ENCODE data around the gene MYH7B.

The MYH7B gene

DNA sequence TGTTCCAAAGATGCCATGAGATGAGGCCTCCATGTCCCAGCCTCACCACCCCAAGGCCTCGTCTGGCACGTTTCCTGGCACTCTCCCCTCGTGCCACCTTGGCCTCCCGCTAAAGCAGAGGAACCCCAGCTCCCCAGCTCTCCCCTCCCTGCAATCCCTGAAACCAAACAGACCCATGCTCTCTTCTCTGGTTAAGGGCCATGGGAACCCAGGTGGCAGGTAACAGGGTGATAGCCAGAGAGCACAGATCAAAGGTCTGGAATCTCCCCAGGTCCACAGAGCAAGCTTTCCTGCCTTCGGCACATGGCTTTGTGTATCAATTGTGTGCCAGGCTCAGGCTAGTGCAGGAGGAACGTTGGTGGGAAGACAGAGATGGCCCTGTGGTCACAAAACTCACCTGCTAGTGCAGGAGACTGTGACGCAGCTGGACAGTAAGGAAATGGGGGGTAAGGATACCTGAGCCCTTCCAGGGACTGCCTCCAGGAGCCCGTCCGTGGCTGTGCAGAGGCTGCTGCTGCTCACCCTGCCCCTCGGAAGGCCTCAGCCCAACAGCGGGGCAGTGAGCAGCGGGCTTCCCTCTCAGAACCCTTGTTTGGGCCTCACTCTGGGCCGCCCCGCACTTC, 39.0 kb downstream of the MYH7B start:
- DNase-seq: no peak

DNA sequence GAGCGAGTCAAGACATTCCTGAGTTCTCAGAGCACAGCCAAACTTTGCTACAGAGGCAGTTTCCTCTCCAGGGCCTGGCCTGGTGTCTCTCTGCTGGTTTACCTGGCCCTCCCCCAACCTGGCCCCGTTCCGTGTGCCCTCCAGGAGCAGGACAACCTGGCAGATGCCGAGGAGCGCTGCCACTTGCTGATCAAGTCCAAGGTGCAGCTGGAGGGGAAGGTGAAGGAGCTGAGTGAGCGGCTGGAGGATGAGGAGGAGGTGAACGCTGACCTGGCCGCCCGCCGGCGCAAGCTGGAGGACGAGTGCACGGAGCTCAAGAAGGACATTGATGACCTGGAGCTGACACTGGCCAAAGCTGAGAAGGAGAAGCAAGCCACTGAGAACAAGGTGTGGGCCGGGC, 39.5 kb downstream of the MYH7B start:
- no peak for DNase-seq

DNA sequence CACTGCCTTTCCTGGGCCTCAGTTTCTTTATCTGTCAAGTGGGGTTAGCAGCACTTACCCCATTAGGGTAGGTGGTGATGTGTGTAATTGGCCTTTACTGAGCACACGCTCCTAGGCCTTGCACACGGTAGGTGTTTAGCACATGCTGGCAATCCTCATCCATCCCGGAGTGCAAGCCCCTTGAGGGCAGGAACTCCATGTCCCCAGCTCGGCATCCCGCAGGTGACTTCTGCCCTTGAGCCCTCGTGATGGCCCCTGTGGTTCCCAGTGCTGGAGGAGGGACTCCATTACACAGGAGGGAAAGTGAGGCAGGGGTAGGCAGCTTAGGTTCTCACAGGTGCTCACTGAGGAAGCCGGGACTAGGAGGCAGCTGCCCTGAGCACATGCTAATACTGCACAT, 40.0 kb downstream of the MYH7B start:
- DNase-seq: no peak

DNA sequence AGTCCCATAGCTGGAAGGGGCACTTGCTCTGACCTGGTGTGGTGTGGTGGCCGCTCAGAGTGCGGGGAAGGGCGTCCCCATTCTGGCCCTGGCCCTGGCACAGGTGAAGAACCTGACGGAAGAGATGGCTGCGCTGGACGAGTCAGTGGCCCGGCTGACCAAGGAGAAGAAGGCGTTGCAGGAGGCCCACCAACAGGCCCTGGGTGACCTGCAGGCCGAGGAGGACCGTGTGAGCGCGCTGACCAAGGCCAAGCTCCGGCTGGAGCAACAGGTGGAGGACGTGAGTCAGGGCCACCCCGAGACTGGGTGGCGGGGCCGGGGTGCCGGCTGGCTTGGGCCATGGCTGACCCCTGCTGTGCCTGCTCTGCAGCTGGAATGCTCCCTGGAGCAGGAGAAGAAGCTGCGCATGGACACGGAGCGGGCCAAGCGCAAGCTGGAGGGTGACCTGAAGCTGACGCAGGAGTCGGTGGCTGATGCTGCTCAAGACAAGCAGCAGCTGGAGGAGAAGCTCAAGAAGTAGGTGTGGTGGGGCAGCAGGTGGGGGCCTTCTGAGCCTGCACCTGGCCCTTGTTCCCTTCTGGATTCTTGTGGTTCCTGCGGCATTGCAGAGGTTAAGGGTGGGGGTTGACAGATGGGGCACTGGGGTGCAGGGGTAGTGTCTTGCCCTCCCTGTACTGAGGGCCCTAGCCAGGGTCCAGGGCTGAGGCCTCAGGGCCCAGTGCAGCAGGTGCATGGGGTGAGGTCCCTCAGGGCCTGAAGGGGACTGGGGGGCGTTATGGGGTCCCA, 40.8 kb downstream of the MYH7B start:
- DNase-seq: no peak

DNA sequence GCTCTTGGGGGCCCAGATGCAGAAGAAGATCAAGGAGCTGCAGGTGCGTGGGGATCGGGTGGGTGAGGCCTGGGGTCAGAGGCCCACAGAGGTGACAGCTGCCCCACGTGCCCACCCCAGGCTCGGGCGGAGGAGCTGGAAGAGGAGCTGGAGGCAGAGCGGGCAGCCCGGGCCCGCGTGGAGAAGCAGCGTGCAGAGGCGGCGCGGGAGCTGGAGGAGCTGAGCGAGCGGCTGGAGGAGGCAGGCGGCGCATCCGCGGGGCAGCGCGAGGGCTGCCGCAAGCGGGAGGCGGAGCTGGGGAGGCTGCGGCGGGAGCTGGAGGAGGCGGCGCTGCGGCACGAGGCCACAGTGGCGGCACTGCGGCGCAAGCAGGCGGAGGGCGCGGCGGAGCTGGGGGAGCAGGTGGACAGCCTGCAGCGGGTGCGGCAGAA, 41.5 kb downstream of the MYH7B start:
- DNase-seq: no peak

DNA sequence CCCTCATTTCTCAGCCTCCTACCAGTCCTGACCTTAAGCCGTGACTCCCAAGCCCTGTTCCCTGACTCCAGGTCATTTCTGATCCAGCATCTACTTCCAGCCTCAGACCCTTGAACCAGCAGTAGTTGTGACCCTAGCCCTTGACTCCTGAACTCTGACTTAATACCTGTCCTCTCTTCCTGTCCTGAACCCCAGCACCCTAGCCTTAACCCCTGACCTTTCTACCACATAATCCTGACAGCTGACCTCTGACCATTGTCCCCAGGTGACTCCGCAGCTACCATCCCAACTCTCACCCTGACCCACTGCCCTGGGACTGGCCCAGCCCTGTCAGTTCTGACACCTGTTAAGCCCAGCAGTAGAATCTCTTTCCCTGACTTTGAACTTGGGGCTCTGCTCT, 42.1 kb downstream of the MYH7B start:
- no peak for DNase-seq

DNA sequence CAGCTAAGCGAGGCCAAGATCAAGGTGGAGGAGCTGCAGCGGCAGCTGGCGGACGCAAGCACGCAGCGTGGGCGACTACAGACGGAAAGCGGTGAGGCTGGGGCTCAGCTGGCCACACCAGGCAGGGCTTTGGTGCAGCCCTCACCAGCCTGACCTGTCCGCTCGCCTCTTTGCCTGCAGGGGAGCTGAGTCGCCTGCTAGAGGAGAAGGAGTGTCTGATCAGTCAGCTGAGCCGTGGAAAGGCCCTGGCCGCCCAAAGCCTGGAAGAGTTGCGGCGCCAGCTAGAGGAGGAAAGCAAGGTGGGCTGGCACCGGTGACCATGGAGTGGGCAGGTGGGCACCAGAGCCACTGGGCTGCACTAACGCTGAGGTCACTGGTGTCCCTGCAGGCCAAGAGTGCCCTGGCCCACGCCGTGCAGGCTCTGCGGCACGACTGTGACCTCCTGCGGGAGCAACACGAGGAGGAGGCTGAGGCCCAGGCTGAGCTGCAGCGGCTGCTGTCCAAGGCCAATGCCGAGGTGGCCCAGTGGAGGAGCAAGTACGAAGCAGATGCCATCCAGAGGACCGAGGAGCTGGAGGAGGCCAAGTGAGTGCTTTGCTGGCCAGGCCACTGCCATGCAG, 42.8 kb downstream of the MYH7B start:
- no peak for DNase-seq

DNA sequence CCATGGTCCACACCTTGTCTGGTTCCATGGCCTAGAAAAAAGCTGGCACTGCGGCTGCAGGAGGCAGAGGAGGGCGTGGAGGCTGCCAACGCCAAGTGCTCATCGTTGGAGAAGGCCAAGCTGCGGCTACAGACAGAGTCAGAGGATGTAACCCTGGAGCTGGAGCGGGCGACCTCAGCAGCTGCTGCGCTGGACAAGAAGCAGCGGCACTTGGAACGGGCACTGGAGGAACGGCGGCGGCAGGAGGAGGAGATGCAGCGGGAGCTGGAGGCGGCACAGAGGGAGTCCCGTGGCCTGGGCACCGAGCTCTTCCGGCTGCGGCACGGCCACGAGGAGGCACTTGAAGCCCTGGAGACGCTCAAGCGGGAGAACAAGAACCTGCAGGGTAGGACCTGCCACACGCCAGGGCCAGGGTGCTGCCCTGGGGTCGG, 43.4 kb downstream of the MYH7B start:
- DNase-seq: no peak

DNA sequence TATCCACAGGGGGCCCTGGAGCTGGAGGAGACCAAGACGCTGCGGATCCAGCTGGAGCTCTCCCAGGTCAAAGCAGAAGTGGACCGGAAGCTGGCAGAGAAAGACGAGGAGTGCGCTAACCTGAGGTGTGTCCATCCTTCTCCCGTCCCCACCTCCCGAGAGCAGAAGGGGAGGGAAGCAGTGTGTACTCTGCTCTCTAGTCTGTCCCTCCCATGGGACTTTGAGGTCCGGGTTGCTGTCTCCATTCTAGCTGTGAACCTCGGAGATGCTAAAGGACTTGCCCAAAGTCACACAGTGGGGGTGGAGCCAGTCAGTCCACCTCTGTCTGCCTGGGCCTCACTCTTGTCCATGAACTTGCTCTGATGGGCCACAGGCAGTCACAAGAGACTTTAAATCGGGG, 44.1 kb downstream of the MYH7B start:
- DNase-seq: no peak

DNA sequence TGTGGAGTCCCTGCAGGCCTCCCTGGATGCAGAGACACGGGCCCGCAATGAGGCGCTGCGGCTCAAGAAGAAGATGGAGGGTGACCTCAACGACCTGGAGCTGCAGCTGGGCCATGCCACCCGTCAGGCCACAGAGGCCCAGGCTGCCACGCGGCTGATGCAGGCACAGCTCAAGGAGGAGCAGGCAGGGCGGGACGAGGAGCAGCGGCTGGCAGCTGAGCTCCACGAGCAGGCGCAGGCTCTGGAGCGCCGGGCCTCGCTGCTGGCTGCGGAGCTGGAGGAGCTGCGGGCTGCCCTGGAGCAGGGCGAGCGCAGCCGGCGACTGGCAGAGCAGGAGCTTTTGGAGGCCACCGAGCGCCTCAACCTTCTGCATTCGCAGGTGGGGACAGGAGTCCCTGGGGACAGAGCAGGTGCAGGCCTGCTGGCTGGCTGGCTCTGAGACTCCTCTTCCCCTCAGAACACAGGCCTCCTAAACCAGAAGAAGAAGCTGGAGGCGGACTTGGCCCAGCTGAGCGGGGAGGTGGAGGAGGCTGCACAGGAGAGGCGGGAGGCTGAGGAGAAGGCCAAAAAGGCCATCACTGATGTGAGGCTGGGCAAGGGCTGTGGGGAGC, 44.7 kb downstream of the MYH7B start:
- DNase-seq: no peak

DNA sequence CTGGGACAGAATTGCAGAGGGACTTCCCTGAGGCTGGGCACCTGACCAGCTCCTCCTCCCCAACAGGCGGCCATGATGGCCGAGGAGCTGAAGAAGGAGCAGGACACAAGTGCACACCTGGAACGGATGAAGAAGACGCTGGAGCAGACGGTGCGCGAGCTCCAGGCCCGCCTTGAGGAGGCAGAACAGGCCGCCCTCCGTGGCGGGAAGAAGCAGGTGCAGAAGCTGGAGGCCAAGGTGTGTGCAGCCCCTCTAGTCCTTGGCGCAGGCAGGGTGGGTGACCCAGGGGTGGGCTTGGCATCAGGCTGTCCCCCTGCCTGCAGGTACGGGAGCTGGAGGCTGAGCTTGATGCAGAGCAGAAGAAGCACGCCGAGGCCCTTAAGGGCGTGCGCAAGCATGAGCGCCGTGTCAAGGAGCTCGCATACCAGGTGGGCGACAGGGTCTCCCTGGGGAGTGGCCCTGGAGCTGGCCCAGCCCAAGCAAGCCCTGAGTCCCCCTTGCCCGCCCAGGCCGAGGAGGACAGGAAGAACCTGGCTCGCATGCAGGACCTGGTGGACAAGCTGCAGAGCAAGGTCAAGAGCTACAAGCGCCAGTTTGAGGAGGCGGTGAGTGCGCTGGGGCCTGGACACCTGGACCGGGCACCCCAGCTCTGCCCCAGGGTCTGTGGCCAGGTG, 45.4 kb downstream of the MYH7B start:
- no peak for DNase-seq

DNA sequence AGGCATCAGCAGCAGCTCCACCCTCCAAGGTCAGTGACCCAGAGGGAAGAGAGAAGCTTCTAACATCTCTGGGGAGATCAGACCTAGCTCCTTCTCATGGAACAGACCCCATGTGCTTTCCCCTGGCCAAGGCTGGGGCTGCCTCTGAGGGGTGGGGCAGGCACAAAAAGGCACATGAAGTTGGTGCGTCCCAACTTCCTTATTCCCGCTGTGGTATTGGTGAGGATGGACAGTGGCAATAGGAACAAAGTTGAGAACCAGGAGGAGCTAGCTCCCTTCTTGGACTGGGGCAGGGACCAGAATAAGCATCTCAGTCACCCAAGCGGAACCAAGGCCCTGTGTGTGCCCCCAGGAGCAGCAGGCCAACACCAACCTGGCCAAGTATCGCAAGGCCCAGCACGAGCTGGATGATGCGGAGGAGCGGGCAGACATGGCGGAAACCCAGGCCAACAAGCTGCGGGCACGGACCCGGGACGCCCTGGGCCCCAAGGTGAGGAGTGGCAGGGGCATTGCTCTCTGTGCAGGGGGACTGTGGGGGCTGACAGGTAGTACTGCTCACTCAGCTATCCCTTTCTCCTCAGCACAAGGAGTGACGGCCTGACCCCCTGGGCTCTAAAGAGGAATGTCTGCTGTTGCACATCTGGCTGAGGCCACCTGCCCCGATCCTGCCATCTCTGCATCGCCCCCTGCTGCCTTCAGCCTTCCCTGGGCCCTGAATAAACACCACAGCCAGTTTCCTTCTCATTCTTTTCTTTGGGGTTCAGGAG, 46.1 kb downstream of the MYH7B start:
- no peak for DNase-seq

DNA sequence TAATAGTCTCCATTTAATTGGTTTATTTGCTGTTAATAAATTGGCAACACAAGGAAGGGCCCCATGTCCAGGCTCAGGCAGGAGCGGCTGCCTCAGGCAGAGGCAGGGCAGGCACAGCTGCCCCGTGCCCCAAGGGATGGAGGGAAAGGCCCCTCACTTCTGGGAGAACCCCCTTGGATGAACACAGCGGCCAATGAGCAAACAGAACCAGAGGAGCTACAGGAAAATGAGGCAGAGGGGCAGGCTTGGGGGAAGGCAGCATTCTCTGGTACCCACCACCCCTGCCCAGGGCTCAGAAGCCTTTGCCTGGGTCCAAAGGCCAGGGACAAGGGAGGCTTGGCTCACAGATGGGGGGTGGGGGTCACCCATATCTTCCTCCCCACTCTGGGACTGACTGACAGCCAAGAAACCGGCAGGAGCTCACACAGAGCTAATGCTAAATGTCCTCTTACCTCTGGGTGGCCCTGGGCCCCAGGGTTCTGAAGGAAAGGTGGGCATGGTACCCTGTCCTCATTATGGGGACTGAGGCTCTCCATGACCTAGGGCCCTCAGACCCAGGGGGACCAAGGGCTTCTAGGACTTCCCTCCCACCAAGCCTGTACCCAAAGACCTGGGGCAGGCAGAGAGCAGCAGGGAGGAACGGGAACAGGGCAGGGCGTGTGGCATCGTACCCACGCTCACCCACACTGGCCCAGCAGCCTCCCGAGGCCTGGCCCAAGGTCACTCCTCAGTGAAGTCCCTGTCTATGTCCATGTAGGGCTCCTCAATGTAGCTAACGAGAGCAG, 47.0 kb downstream of the MYH7B start:
- no peak for DNase-seq

DNA sequence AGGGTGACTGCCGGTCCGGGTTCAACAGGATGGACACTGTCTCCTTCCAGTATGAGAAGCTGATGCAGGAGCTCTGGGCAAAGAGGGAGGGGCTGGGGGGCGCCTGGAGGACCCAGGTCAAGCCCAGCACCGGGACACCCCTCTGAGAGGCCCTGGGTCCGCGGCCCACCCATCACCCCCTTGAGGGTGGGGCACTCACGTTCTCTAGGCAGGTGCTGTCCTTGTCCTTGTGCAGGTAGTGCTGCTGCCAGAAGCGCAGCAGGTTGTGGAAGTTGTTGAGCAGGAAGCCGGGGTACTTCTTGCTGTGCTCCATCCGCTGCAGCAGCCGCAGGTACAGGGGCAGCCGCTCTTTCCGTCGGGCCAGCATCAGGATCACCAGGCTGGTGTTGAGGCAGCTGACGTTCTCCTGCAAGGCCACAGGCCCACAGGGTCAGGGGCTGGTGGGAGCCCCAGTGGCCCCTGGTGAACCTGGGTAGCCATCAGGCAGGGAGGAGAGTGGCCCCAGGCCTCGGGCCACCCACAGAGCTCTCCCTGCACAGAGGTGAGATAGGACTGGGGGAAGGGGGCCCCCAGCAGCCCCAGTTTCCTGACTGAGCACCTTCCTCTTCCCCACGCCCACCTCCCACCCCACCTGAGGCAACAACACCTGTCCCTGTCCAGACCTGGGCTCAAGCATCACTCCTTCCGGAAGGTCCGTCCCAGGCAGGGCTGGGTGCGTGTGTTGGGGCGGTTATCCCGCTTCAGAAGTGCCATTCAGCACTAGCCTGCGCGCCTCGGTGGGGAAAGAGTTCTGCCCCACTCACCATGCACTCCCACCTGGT, 47.8 kb downstream of the MYH7B start:
- DNase-seq: no peak

DNA sequence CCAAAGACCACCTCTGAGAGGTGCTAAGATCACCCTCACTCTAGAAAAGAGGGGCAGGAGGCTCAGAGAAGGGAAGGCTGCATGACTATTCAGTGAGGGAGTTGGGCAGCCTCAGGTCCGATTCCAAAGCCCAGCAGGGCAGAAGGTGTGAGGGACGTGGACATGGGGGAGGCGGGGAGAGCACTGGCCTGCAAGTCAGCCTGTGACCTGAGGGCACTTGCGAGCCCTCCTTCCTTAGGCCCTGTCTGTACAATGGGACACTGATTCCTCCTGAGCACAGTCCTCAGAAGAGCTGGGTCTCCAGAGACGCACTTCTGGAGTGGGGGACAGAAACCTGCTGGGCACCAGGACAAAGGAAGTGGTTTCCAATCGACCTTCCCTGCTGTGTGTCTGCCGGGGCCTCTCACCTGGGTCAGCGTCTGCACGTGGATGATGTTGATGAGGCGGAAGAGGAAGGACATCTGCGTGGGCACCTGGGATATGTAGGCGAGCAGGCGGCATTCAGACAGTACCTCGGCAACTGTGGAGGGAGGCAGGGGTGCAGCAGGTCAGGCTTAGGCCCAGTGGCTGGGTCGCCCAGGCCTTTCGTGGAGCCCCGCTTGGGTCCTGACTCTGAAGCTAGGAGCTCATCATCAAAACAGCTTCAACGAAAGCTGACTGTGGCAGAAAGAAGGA, 48.5 kb downstream of the MYH7B start:
- DNase-seq: no peak

DNA sequence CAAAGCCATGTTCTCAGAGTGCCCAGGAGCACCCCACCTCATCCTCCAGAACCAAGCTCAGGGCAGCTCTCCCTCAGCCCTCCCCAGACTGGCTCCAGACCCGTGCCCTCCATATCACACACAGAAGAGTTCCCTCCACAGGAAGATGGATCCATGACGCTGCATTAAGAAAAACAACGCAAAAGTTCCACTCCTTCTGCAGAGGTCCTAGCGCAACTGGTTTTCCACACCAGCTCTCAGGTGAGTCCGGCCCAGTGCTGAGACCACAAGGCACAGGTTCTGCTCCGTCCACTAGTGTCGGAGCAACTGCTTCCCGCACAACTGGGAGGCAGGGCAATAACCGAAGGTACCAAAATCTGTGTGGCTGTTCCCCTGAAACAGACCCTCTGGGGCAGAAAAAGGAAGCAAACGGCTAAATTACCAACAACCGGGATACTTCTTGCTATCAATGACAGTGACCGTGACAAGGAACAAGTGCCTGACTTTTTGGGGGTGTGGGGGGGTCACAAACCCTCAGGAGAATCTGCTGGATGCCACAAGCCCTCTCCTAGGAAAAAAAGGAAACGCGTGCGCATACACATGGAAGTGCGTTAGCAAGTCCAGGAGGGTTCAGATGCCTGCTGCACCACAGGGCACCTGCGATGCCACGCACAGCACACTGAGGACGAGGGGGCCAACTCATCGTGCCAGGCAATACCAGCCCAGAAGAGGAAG, 49.2 kb downstream of the MYH7B start:
- DNase-seq: no peak
